HEK293 (cell line): ENCODE results near the gene CBX5.

Experiments
- PATZ1 ChIP-seq: fragments of 450-650 bp; formaldehyde crosslinking; IDR thresholded peaks from 2 replicates; pipeline ENCODE4 v1.5.1; 2016; ENCODE audit warnings: missing biosample characterization, missing genetic modification characterization
- PRDM1 ChIP-seq: fragments of 450-650 bp; formaldehyde crosslinking; IDR thresholded peaks from 2 replicates; pipeline ENCODE4; 2016; ENCODE audit warnings: missing biosample characterization, missing genetic modification characterization
- SP2 ChIP-seq: fragments of 450-650 bp; formaldehyde crosslinking; IDR thresholded peaks from 2 replicates; pipeline ENCODE4 v1.5.1; 2016; ENCODE audit warnings: missing biosample characterization, missing genetic modification characterization
- SP7 ChIP-seq: fragments of 450-650 bp; formaldehyde crosslinking; IDR thresholded peaks from 2 replicates; pipeline ENCODE4 v1.5.1; 2016; ENCODE audit warnings: missing biosample characterization, missing genetic modification characterization
- YY2 ChIP-seq: fragments of 450-650 bp; formaldehyde crosslinking; IDR thresholded peaks from 2 replicates; pipeline ENCODE4 v1.5.1; 2016; ENCODE audit warnings: missing biosample characterization, missing genetic modification characterization
- ZBTB11 ChIP-seq: fragments of 450-650 bp; formaldehyde crosslinking; conservative IDR thresholded peaks from 2 replicates; pipeline ENCODE4 v1.5.1; 2016; ENCODE audit warnings: low read depth, missing biosample characterization, missing genetic modification characterization
- ZBTB17 ChIP-seq: fragments of 450-650 bp; formaldehyde crosslinking; IDR thresholded peaks from 2 replicates; pipeline ENCODE4 v1.5.1; 2016; ENCODE audit warnings: missing biosample characterization, missing genetic modification characterization
- ZBTB26 ChIP-seq: fragments of 450-650 bp; formaldehyde crosslinking; optimal IDR thresholded peaks from 2 replicates; pipeline ENCODE3; 2016; ENCODE audit warnings: missing biosample characterization, mild to moderate bottlenecking, missing genetic modification characterization
- ZBTB48 ChIP-seq: fragments of 450-650 bp; formaldehyde crosslinking; IDR thresholded peaks from 2 replicates; pipeline ENCODE4 v1.5.1; 2016; ENCODE audit warnings: missing biosample characterization, missing genetic modification characterization
- ZFHX2 ChIP-seq: fragments of 450-650 bp; formaldehyde crosslinking; conservative IDR thresholded peaks from 2 replicates; pipeline ENCODE4 v1.5.1; 2016; ENCODE audit warnings: missing biosample characterization, missing genetic modification characterization
- ZFP69B ChIP-seq: fragments of 450-650 bp; formaldehyde crosslinking; IDR thresholded peaks from 2 replicates; pipeline ENCODE4 v1.5.1; 2016; ENCODE audit warnings: missing biosample characterization, missing genetic modification characterization
- ZIC2 ChIP-seq: fragments of 450-650 bp; formaldehyde crosslinking; IDR thresholded peaks from 2 replicates; pipeline ENCODE4 v1.5.1; 2016; ENCODE audit warnings: missing biosample characterization, missing genetic modification characterization
- ZNF133 ChIP-seq: fragments of 450-650 bp; formaldehyde crosslinking; IDR thresholded peaks from 2 replicates; pipeline ENCODE4 v1.5.1; 2016; ENCODE audit warnings: missing biosample characterization, missing genetic modification characterization
- ZNF155 ChIP-seq: fragments of 450-650 bp; formaldehyde crosslinking; IDR thresholded peaks from 2 replicates; pipeline ENCODE4 v1.5.1; 2016; ENCODE audit warnings: missing biosample characterization, missing genetic modification characterization
- ZNF169 ChIP-seq: fragments of 450-650 bp; formaldehyde crosslinking; IDR thresholded peaks from 2 replicates; pipeline ENCODE4 v1.5.1; 2016; ENCODE audit warnings: missing biosample characterization, missing genetic modification characterization
- ZNF175 ChIP-seq: fragments of 450-650 bp; formaldehyde crosslinking; IDR thresholded peaks from 2 replicates; pipeline ENCODE4 v1.5.1; 2016; ENCODE audit warnings: missing biosample characterization, missing genetic modification characterization
- ZNF184 ChIP-seq: fragments of 450-650 bp; IDR thresholded peaks from 2 replicates; pipeline ENCODE4 v1.5.1; 2018; ENCODE audit warnings: missing biosample characterization, mild to moderate bottlenecking, missing genetic modification characterization
- ZNF223 ChIP-seq: fragments of 450-650 bp; formaldehyde crosslinking; IDR thresholded peaks from 2 replicates; pipeline ENCODE4 v1.5.1; 2016; ENCODE audit warnings: missing biosample characterization, missing genetic modification characterization
- ZNF280D ChIP-seq: fragments of 450-650 bp; formaldehyde crosslinking; IDR thresholded peaks from 2 replicates; pipeline ENCODE4 v1.5.1; 2016; ENCODE audit warnings: missing biosample characterization, missing genetic modification characterization
- ZNF404 ChIP-seq: fragments of 450-650 bp; formaldehyde crosslinking; IDR thresholded peaks from 2 replicates; pipeline ENCODE4 v1.5.1; 2017; ENCODE audit warnings: missing biosample characterization, missing genetic modification characterization
- ZNF426 ChIP-seq: fragments of 450-650 bp; formaldehyde crosslinking; IDR thresholded peaks from 2 replicates; pipeline ENCODE4 v1.5.1; 2017; ENCODE audit warnings: missing biosample characterization, missing genetic modification characterization, mild to moderate bottlenecking, inconsistent platforms, moderate library complexity
- ZNF433 ChIP-seq: fragments of 450-650 bp; formaldehyde crosslinking; IDR thresholded peaks from 2 replicates; pipeline ENCODE4 v1.5.1; 2016; ENCODE audit warnings: missing biosample characterization, missing genetic modification characterization, low read depth
- ZNF473 ChIP-seq: fragments of 450-650 bp; formaldehyde crosslinking; IDR thresholded peaks from 2 replicates; pipeline ENCODE4 v1.5.1; 2017; ENCODE audit warnings: missing biosample characterization, missing genetic modification characterization
- ZNF501 ChIP-seq: fragments of 450-650 bp; formaldehyde crosslinking; IDR thresholded peaks from 2 replicates; pipeline ENCODE4 v1.5.1; 2016; ENCODE audit warnings: missing biosample characterization, missing genetic modification characterization
- ZNF510 ChIP-seq: fragments of 450-650 bp; formaldehyde crosslinking; IDR thresholded peaks from 2 replicates; pipeline ENCODE4 v1.5.1; 2018; ENCODE audit warnings: mild to moderate bottlenecking, missing genetic modification characterization, missing biosample characterization; ENCODE audit not compliant: insufficient replicate concordance
- ZNF521 ChIP-seq: fragments of 450-650 bp; formaldehyde crosslinking; IDR thresholded peaks from 2 replicates; pipeline ENCODE4 v1.5.1; 2017; ENCODE audit warnings: missing biosample characterization, mild to moderate bottlenecking, missing genetic modification characterization
- ZNF530 ChIP-seq: fragments of 450-650 bp; formaldehyde crosslinking; IDR thresholded peaks from 2 replicates; pipeline ENCODE4 v1.5.1; 2016; ENCODE audit warnings: low read depth, missing biosample characterization, missing genetic modification characterization
- ZNF596 ChIP-seq: fragments of 450-650 bp; IDR thresholded peaks from 2 replicates; pipeline ENCODE4 v1.5.0; 2018; ENCODE audit warnings: missing biosample characterization, mild to moderate bottlenecking, missing genetic modification characterization, moderate library complexity
- ZNF776 ChIP-seq: fragments of 450-650 bp; formaldehyde crosslinking; IDR thresholded peaks from 2 replicates; pipeline ENCODE4 v1.5.0; 2017; ENCODE audit warnings: missing biosample characterization, missing genetic modification characterization, borderline replicate concordance
- ZNF785 ChIP-seq: fragments of 450-650 bp; formaldehyde crosslinking; IDR thresholded peaks from 2 replicates; pipeline ENCODE4 v1.5.1; 2016; ENCODE audit warnings: missing biosample characterization, missing genetic modification characterization
- ZNF830 ChIP-seq: fragments of 450-650 bp; IDR thresholded peaks from 2 replicates; pipeline ENCODE4 v1.5.0; 2018; ENCODE audit warnings: missing biosample characterization, missing genetic modification characterization, low read depth, mild to moderate bottlenecking, moderate library complexity
- ZSCAN4 ChIP-seq: fragments of 450-650 bp; formaldehyde crosslinking; IDR thresholded peaks from 2 replicates; pipeline ENCODE4 v1.5.1; 2017; ENCODE audit warnings: missing biosample characterization, missing genetic modification characterization
- ZXDB ChIP-seq: fragments of 450-650 bp; formaldehyde crosslinking; IDR thresholded peaks from 2 replicates; pipeline ENCODE4 v1.5.1; 2016; ENCODE audit warnings: missing biosample characterization, missing genetic modification characterization

CBX5 gene

GRCh38 chr12:54265364-54265812 lies 14.5 kb downstream of the CBX5 start (continued):
- TF ChIP-seq ZNF169 (tag by site-specific recombination) (no peak), ZNF776 (no peak), ZFP69B (tag by site-specific recombination) (no peak), SP2 (tag by site-specific recombination) (no peak), ZBTB11 (tag by site-specific recombination) (no peak), ZNF596 (tag by site-specific recombination) (no peak), ZNF155 (tag by site-specific recombination) (no peak), ZNF473 (tag by site-specific recombination) (no peak), ZXDB (tag by site-specific recombination) (peak; percentile 87), ZSCAN4 (no peak), ZFHX2 (tag by site-specific recombination) (no peak), ZNF133 (tag by site-specific recombination) (no peak), YY2 (tag by site-specific recombination) (no peak), ZNF426 (tag by site-specific recombination) (no peak), ZNF404 (tag by site-specific recombination) (no peak), ZNF501 (no peak), ZNF280D (tag by site-specific recombination) (no peak), ZIC2 (tag by site-specific recombination) (no peak), SP7 (tag by site-specific recombination) (peak; percentile 96), ZNF521 (tag by site-specific recombination) (no peak), ZBTB26 (tag by site-specific recombination) (no peak), PRDM1 (tag by site-specific recombination) (no peak), PATZ1 (no peak), ZNF223 (tag by site-specific recombination) (no peak), ZNF433 (tag by site-specific recombination) (no peak), ZNF830 (tag by site-specific recombination) (no peak), ZNF785 (tag by site-specific recombination) (no peak), ZNF175 (tag by site-specific recombination) (no peak), ZBTB17 (no peak), ZNF510 (tag by site-specific recombination) (no peak), ZBTB48 (tag by site-specific recombination) (no peak), ZNF184 (tag by site-specific recombination) (no peak), ZNF530 (no peak)
